Neuronal stem cell (in vitro differentiated cells): ENCODE measurements around the gene PARVA.

Experiments used
- DNase-seq: peaks from one replicate; pipeline ENCODE4 v3.0.0-alpha.2; 2013; ENCODE audit warnings: low spot score
- H2AFZ ChIP-seq: one replicate; pipeline ENCODE4 v1.6.1; 2013; ENCODE audit warnings: mild to moderate bottlenecking, low read length, inconsistent platforms
- H2AK5ac ChIP-seq: 2 replicates; pipeline ENCODE4 v1.6.1; 2013; ENCODE audit warnings: low read depth, mild to moderate bottlenecking, inconsistent platforms, low read length, moderate library complexity, mixed read lengths
- H2BK120ac ChIP-seq: 2 replicates; pipeline ENCODE4 v1.6.1; 2013; ENCODE audit warnings: low read depth, mild to moderate bottlenecking, inconsistent platforms, low read length, moderate library complexity, mixed read lengths
- H2BK12ac ChIP-seq: one replicate; pipeline ENCODE4 v1.6.1; 2013; ENCODE audit warnings: low read length, inconsistent platforms
- H2BK15ac ChIP-seq: 2 replicates; pipeline ENCODE4 v1.6.1; 2013; ENCODE audit warnings: mild to moderate bottlenecking, low read length, inconsistent platforms, mixed read lengths
- H2BK5ac ChIP-seq: one replicate; pipeline ENCODE4 v1.6.1; 2013; ENCODE audit warnings: inconsistent platforms, mild to moderate bottlenecking, low read length, moderate library complexity
- H3K14ac ChIP-seq: one replicate; pipeline ENCODE4 v1.6.1; 2013; ENCODE audit warnings: low read length, inconsistent platforms
- H3K18ac ChIP-seq: 2 replicates; pipeline ENCODE4 v1.6.1; 2013; ENCODE audit warnings: low read length, inconsistent platforms
- H3K23ac ChIP-seq: 2 replicates; pipeline ENCODE4 v1.6.1; 2013; ENCODE audit warnings: low read depth, mild to moderate bottlenecking, mixed read lengths, low read length, inconsistent platforms; ENCODE audit not compliant: poor library complexity
- H3K27ac ChIP-seq: replicated peaks from 3 replicates; pipeline ENCODE4 v1.5.1; 2013; ENCODE audit warnings: low read length, inconsistent platforms
- H3K27me3 ChIP-seq, 3 experiments: 2 replicates each; pipeline ENCODE4 v1.6.1; 2013; ENCODE audit warnings: low read length in 3 of 3, mild to moderate bottlenecking in 2 of 3, inconsistent platforms in 1 of 3, low read depth in 1 of 3, mixed read lengths in 1 of 3, moderate library complexity in 1 of 3; ENCODE audit not compliant: control insufficient read depth in 3 of 3, insufficient read depth in 3 of 3
- H3K36me3 ChIP-seq, 2 donors: replicated peaks in 1 of 2; 2 replicates each; pipeline ENCODE4 v1.6.1; 2013; ENCODE audit warnings: low read length in 2 of 2; ENCODE audit not compliant: control insufficient read depth in 2 of 2, insufficient read depth in 2 of 2
- H3K4ac ChIP-seq: 2 replicates; pipeline ENCODE4 v1.6.1; 2013; ENCODE audit warnings: inconsistent platforms, mild to moderate bottlenecking, low read length, moderate library complexity
- H3K4me1 ChIP-seq, 2 donors: 1 replicate in 1 of 2; 2 replicates in 1 of 2; pipeline ENCODE4 v1.6.1; 2013; ENCODE audit warnings: low read length in 2 of 2, low read depth in 1 of 2; ENCODE audit not compliant: control insufficient read depth in 2 of 2, insufficient read depth in 1 of 2
- H3K4me2 ChIP-seq: one replicate; pipeline ENCODE4 v1.6.1; 2013; ENCODE audit warnings: mild to moderate bottlenecking, low read length, inconsistent platforms; ENCODE audit not compliant: insufficient read depth, poor library complexity, severe bottlenecking
- H3K4me3 ChIP-seq, 2 donors: 2 replicates each; pipeline ENCODE4 v1.5.1; 2013; ENCODE audit warnings: low read length in 2 of 2, mild to moderate bottlenecking in 2 of 2, inconsistent platforms in 1 of 2, moderate library complexity in 1 of 2
- H3K79me1 ChIP-seq: one replicate; pipeline ENCODE4 v1.6.1; 2013; ENCODE audit warnings: low read depth, mild to moderate bottlenecking, inconsistent platforms, low read length, moderate library complexity
- H3K9ac ChIP-seq: one replicate; pipeline ENCODE4 v1.6.1; 2013; ENCODE audit warnings: mild to moderate bottlenecking, low read depth, low read length, inconsistent platforms; ENCODE audit not compliant: poor library complexity
- H3K9me3 ChIP-seq, 2 donors: replicated peaks in 1 of 2; 2 replicates each; pipeline versions ENCODE3 to v1.6.1; 2013; ENCODE audit warnings: low read length in 2 of 2, mild to moderate bottlenecking in 2 of 2, inconsistent platforms in 1 of 2, low read depth in 1 of 2, mixed read lengths in 1 of 2, moderate library complexity in 1 of 2; ENCODE audit not compliant: control insufficient read depth in 2 of 2, insufficient read depth in 1 of 2
- H4K8ac ChIP-seq: one replicate; pipeline ENCODE4 v1.6.1; 2013; ENCODE audit warnings: low read depth, mild to moderate bottlenecking, inconsistent platforms, low read length, moderate library complexity
- H4K91ac ChIP-seq: one replicate; pipeline ENCODE4 v1.6.1; 2013; ENCODE audit warnings: low read length, low read depth, mild to moderate bottlenecking, inconsistent platforms; ENCODE audit not compliant: poor library complexity
- WGBS, 2 donors: extraction: QIAGEN DNeasy Blood & Tissue Kit; methylation state at CpG; one replicate each; pipeline ENCODE4 v1.1.7; 2013; ENCODE audit warnings: missing lambda C conversion rate in 2 of 2, mixed read lengths in 1 of 2; ENCODE audit not compliant: insufficient read length in 2 of 2, insufficient replicate concordance in 1 of 2; ENCODE audit errors: extremely low coverage in 2 of 2; 5-methylcytosine and 5-hydroxymethylcytosine counted together

The PARVA gene

GRCh38 chr11:12554122-12554521, 176.8 kb downstream of the PARVA start:
- Histone ChIP-seq H3K27me3 (no peaks in the 10 kb centered on the region), H2BK120ac (no peak overlapping the region), H3K36me3 (no peaks in the 10 kb centered on the region), H3K4me1 (peaks cover 0 to 8% of the 10 kb centered on the region in 2 donors), H3K79me1 (no peaks in the 10 kb centered on the region), H3K4me2 (no peak overlapping the region), H4K8ac (no peak overlapping the region), H2AFZ (no peak overlapping the region), H2BK5ac (no peak overlapping the region), H3K4ac (no peak overlapping the region), H3K14ac (no peak overlapping the region), H3K27ac (no peak overlapping the region), H3K9ac (no peak overlapping the region), H3K18ac (no peak overlapping the region), H3K23ac (no peak overlapping the region), H4K91ac (no peak overlapping the region), H2BK15ac (no peak overlapping the region), H2BK12ac (no peak overlapping the region), H3K4me3 (no peak overlapping the region), H3K9me3 (peaks cover 0 to 4% of the 10 kb centered on the region in 2 donors), H2AK5ac (no peak overlapping the region)
- DNase-seq: no peak
- no CpG with 5 or more reads among the region's 1 CpG for WGBS, 2 donors

GRCh38 chr11:12556155-12556554, 178.8 kb downstream of the PARVA start:
- no peak overlapping the region for H3K4ac ChIP-seq
- H3K18ac ChIP-seq: no peak overlapping the region
- H4K8ac ChIP-seq: no peak overlapping the region
- H3K14ac ChIP-seq: no peak overlapping the region
- no peak overlapping the region for H4K91ac ChIP-seq
- no peak overlapping the region for H2BK15ac ChIP-seq
- H2BK5ac ChIP-seq: no peak overlapping the region
- no peak overlapping the region for H2BK120ac ChIP-seq
- peaks cover 0 to 8% of the 10 kb centered on the region in 2 donors for H3K4me1 ChIP-seq
- H2BK12ac ChIP-seq: no peak overlapping the region
- H3K79me1 ChIP-seq: no peaks in the 10 kb centered on the region
- H3K27me3 ChIP-seq: no peaks in the 10 kb centered on the region
- no peak for DNase-seq
- no peak overlapping the region for H2AFZ ChIP-seq
- no peak overlapping the region for H2AK5ac ChIP-seq
- no peaks in the 10 kb centered on the region for H3K36me3 ChIP-seq
- WGBS, 2 donors: no CpG with 5 or more reads among the region's 3 CpGs
- no peak overlapping the region for H3K9ac ChIP-seq
- H3K9me3 ChIP-seq: peaks cover 0 to 4% of the 10 kb centered on the region in 2 donors
- no peak overlapping the region for H3K23ac ChIP-seq
- no peak overlapping the region for H3K4me3 ChIP-seq
- H3K27ac ChIP-seq: no peak overlapping the region
- H3K4me2 ChIP-seq: no peak overlapping the region

- Histone ChIP-seq H2BK15ac (no peak overlapping the region), H3K4ac (no peak overlapping the region), H3K14ac (no peak overlapping the region), H4K91ac (peak overlapping the region; percentile 34), H3K18ac (no peak overlapping the region), H3K4me3 (no peak overlapping the region), H3K79me1 (no peaks in the 10 kb centered on the region), H2AK5ac (no peak overlapping the region), H3K9ac (no peak overlapping the region), H2AFZ (no peak overlapping the region), H2BK5ac (no peak overlapping the region), H3K9me3 (peaks cover 0 to 4% of the 10 kb centered on the region in 2 donors), H3K23ac (no peak overlapping the region), H4K8ac (no peak overlapping the region), H3K36me3 (no peaks in the 10 kb centered on the region), H2BK12ac (no peak overlapping the region), H3K4me2 (no peak overlapping the region), H3K27ac (peak overlapping the region; percentile 21), H3K27me3 (no peaks in the 10 kb centered on the region), H2BK120ac (no peak overlapping the region), H3K4me1 (peaks cover 0 to 8% of the 10 kb centered on the region in 2 donors)
- peak; percentile 35 for DNase-seq
- WGBS, 2 donors: no CpG with 5 or more reads among the region's 6 CpGs
These were observed 179.5 kb downstream of the PARVA start for GRCh38 chr11:12556788-12557384.

GRCh38 chr11:12559011-12559410, 181.6 kb downstream of the PARVA start:
- H3K18ac ChIP-seq: no peak overlapping the region
- H2BK5ac ChIP-seq: no peak overlapping the region
- no peak overlapping the region for H2BK12ac ChIP-seq
- H3K4ac ChIP-seq: no peak overlapping the region
- H2BK120ac ChIP-seq: no peak overlapping the region
- no CpG with 5 or more reads among the region's 3 CpGs for WGBS, 2 donors
- no peak overlapping the region for H3K14ac ChIP-seq
- no peak overlapping the region for H3K4me3 ChIP-seq
- H3K36me3 ChIP-seq: no peaks in the 10 kb centered on the region
- no peaks in the 10 kb centered on the region for H3K27me3 ChIP-seq
- no peak overlapping the region for H3K9ac ChIP-seq
- H3K27ac ChIP-seq: no peak overlapping the region
- DNase-seq: no peak
- no peak overlapping the region for H4K8ac ChIP-seq
- H3K4me2 ChIP-seq: no peak overlapping the region
- no peaks in the 10 kb centered on the region for H3K79me1 ChIP-seq
- H2AFZ ChIP-seq: no peak overlapping the region
- H2BK15ac ChIP-seq: no peak overlapping the region
- H4K91ac ChIP-seq: no peak overlapping the region
- H3K4me1 ChIP-seq: peaks cover 0 to 8% of the 10 kb centered on the region in 2 donors
- no peak overlapping the region for H3K23ac ChIP-seq
- H3K9me3 ChIP-seq: peaks cover 0 to 2% of the 10 kb centered on the region in 2 donors
- no peak overlapping the region for H2AK5ac ChIP-seq
